ENCODE results near the gene DAPK1.

GRCh38 chr9:87490907-87491306, 6.8 kb upstream of the DAPK1 start:
- TF ChIP-seq CTCF (IDR thresholded peaks at IDR 0.05; ENCODE audit: insufficient read depth, low read depth, low read length) (no peak), EZH2 (IDR thresholded peaks at IDR 0.05; ENCODE audit: insufficient read depth, low read length) (no peak)
